ENCODE measurements around the gene CARS2. TPM values are rescaled to one million over a fixed set of nuclear protein-coding genes. Genes with fewer than 3 reads are reported as not detected.
A peak's percentile ranks its signal among the peaks of the same experiment; 100 is the strongest.
"Not testable (repeated sequence)": the region's sequence is repeated elsewhere in the genome, so short reads cannot be mapped to it uniquely, and the experiment has no call there.

CARS2 gene
- total RNA-seq, 2 donors from 2014 or later = 43.7 to 46.9 TPM

DNA sequence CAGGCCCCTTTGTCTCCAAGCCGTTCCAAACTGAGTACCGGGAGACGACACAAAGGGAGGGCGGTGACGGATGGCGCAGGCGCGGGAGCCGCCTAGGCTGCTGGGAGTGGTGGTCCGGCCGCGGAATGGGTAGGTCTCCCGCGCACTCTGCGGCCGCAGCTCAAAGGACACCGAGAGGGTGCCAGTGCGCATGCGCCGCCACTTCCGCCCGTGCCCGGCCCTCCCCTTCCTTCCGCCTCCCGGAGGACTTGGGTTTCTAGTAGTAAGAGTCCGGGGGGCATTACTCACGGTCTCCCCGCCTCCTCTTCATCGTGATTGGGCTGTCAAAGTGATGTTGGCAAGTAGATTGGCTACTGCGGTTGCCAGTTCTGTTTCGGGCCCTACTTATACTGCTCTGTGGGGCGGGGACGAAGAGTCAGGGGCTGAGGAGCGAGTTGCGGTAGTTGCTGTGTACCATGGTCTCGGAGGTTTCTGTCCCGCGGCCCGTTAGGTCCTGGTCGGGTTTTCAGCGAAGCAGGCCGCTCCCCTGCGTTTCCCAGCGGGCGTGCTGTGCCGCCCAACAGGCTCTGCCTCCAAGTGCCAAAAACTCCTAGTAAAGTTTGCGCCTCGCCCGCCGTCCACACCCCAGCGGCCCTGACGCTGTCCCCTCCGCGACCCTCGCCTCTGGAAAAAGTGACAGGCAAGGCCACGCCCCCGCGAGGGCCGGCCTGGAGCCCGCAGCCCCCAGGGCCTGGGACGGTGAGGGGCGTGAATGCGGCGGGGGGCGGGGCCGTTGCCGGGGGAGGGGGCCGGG, 7.1 kb upstream of the CARS2 start:
- DNase-seq (ENCODE audit: low spot score) = peak; percentile 100
- intact Hi-C loops (cut with DNase I) = loop anchor here in 1 of 2 donors (10.0 kb wide), 2 partner anchors 102 to 202 kb away; partner anchors contain the start of gene ANKRD10

DNA sequence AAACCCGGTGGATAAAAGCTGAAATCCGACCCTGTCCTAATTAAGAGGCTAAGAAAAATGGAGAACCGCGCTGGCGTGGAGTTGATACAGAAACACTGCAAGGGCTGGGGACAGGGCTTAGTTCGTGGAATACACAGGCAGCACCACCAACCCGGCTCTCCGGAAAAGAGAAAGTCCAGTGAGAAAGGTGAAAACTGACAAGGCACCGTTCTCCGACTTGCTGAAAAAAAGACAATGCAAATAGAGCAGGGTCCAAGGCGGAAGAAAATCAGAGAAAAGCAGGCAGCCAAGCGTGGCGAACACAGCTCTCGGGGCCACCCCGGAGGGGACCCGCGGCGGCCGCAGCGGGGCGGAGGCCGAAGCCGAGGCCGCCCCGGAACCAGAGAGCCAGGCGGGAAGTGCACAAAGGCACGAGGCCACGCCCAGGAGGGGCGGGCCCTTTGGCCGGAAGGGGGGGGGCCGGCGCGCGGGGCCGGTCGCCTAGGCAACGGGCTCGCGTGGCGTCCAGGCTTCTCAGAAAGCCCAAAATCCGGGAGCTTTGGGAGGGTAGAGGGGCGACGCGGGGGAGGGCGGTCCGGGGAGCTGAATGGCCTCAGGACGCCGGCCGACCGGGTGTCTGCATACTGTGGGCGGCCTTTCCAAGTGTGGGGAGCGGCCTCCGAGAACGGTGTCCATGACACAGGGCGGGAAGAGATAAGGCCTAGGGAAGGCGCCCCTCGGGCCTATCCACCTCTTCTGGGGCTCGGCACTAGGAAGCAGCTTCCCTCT, 6.3 kb upstream of the CARS2 start:
- intact Hi-C loops (cut with DNase I) = loop anchor here in 1 of 2 donors (10.0 kb wide), 2 partner anchors 103 to 203 kb away; partner anchors contain the start of gene ANKRD10
- DNase-seq (ENCODE audit: low spot score) = peak; percentile 96

DNA sequence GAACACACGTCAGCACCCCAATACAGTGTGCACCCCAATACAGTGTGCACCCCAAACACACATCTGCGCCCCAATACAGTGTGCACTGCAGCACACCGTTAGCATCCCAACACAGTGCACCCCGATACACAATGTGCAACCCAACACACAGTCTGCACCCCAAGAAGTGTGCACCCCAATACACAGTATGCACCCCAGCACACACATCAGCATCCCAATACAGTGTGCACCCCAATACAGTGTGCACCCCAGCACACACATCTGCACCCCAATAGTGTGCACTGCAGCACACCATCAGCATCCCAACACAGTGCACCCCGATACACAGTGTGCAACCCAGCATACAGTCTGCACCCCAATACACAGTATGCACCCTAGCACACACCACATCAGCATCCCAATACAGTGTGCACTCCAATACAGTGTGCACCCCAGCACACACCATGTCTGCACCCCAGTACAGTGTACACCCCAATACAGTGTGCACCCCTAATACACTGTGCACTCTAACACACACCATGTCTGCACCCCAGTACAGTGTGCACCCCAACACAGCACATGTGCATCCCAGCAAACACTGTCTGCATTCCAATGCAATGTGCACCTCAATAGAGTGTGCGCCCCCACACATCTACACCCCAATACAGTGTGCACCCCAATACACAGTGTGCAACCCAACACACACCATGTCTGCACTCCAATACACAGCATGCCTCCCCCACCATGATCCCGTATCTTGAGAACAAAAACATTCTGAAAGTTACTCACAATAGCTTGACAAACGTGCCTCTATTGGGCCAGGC, 855 bp upstream of the CARS2 start:
- no peak for DNase-seq (ENCODE audit: low spot score)
- intact Hi-C loops (cut with DNase I) = no loop called here

DNA sequence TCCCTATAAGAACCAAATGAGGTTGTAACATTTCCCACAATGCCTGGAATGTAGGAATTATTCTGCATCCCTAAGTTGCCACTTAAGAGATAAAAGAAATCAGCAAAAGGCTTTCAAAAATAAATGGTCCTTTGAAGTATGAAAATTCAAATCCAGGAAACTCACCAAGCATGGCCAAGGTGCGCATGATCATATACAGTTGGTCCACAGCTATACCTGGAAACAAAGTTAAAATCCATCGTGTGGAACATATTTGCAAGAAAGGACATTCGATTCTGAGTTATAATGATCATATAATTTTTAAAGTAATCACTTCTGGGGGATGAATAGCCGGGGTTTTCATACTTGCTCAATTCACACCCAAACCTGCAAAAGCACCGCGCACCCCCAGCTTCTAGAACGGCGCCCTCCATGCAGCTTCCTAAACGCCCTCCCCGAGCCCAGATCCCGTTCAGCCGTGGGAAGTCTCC, 525 bp downstream of the CARS2 start:
- DNase-seq (ENCODE audit: low spot score) = no peak
- intact Hi-C loops (cut with DNase I) = no loop called here

DNA sequence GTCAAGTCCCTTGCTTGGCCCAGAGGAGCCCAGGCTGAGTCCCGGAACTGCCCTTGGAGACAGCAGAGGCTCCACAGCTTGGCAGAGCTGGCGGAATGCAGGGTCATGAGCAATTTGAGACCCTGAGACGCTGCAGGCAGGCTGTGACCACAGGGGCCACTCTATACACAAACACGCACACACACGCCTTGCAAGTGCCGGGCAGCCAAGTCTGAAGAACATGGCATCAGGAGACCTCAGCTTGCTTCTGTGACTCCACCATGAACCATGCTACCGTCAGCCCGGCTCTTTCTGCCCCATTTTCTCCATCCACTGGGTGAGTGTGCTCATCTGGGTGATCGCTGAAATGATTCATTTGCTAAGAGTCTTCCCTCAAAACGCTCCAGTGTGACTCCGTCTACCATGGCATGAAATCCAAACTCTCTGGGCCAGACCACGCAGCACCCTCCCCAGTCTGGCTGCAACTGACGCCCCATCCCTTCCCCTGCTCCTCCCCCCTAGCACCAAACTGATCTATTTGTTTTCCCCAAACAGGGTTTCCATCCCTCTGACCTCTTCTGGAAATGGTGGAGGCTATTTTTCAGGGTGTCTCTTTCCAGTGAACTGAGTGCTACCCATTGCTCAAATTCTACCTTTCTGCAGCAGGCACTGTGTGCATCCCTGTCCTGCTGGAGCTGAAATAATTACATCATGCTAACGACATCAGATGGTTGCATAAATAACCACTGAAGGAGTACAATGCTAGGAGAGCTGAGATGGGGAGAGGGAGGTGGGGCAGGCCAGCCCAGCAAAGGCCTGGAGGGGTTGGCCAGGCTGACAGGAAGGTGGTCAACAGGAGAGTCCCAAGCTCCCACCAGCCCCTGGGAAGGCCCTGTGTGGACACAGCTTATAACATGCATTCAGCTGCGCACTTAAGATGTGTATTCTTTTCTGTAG, 3.1 kb downstream of the CARS2 start:
- no peak for DNase-seq (ENCODE audit: low spot score)
- intact Hi-C loops (cut with DNase I) = no loop called here

DNA sequence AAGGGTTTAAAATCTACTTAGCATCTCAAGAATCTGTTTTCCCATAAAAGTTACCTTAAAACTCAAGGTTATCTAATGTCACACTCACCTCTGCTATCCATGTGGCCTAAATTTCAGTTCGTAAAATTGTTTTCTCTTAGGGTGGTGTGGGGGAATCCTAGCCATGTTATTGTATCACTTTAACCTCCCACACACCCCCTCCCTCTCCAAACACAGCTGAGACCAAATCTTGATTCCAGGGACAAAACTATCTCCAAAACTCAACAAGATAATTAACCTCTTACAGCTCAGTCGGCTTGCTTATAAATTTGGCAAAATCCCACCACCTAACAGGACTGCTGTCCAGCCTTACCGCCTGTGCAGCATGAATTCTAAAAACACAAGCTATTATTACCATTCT, 3.8 kb downstream of the CARS2 start:
- intact Hi-C loops (cut with DNase I) = no loop called here
- DNase-seq (ENCODE audit: low spot score) = no peak

DNA sequence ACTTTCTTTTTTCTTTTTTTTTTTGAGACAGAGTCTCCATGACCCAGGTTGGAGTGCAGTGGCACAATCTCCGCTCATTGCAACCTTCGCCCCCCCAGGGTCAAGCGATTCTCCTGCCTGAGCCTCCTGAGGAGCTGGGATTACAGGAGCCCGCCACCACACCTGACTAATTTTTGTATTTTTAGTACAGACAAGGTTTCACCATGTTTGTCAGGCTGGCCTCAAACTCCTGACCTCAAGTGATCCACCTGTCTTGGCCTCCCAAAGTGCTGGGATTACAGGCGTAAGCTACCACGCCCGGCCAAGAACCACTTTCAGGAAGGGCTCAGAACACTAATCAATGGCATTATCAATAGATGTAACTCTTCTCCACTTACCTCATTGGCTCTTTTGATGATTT, 4.9 kb downstream of the CARS2 start:
- intact Hi-C loops (cut with DNase I); DNase-seq (ENCODE audit: low spot score): not testable (repeated sequence)

DNA sequence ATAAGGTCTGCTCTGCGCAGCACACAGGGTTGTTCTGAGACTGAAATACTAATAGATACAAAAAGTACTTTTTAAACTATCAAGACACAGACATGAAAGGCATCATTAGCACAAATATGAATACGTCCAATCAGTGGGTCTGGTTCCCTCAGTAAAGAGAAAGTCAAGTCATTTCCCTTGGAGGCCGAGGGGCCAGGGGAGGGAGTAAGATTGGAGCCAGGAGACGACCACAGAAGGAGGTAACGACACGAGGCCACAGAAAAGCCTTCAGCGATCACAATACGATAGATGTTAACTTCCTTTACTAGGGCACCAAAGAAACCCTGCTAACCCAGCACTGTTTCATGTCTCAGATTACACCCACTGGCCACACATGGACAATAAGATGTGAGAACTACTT, 5.3 kb downstream of the CARS2 start:
- DNase-seq (ENCODE audit: low spot score) = no peak
- intact Hi-C loops (cut with DNase I) = no loop called here

DNA sequence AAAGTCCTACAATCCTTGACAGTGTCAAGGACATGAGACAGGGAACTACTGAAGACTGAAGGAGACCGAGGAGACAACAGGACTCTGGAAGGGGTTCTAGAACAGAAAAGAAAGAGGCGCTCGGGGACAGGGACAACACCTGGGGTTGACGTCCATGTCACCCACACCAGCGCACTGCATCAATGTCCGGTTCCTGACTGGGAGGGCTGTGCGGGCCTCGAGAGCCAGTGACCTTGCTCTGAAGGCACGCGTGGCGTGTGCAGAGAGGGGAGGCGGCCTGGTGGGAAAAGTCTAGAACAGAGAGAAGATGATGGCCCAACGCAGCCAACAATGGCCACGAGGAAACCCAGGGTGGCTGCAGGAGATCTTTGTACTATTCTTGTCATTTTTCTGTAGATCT, 5.7 kb downstream of the CARS2 start:
- intact Hi-C loops (cut with DNase I) = no loop called here
- no peak for DNase-seq (ENCODE audit: low spot score)

DNA sequence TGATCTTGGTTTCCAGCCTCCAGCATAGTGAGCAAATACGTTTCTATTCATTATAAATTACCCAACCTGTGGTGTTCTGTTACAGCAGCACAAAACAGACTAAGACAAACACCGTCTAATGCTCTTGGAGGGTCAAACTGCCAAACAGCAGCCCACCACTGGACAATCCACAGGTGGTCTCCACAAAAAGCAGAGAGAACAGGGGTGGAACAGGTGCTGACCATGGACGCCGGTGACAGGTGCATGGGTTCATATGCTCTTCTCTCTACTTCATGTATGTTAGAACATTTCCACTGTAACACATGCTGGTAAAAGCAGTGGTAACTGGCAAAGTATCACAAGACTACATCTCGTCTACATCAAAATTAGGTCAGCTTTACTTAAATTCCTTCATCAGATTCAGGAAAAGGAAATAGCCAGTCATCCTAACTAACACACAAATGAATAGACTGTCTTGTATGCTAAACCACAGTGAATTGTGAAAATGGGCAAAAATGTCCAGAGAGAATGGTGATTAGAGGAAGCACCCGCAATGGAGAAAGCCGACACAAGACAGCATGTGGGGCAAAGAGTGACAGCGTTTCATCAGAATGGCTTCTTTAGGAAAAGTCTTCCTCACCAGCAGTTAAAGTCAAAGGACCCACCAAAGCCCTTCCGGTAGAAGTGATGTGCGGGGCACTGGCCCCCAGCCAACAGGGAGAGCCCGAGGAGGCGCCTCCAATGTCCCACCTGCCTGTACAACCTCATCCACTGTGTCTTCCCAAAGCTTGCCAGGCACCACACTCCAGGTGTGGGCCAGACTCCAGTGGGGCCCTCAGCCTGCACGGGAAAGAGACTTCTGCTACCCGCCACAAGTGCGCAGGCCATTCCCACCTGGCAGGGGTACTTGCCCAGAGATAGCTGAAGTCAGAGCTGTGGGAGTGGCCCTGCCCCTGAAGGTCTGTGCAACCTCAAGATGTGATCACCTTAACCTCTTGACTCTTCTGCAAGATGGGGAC, 6.5 kb downstream of the CARS2 start:
- no peak for DNase-seq (ENCODE audit: low spot score)
- intact Hi-C loops (cut with DNase I) = no loop called here

DNA sequence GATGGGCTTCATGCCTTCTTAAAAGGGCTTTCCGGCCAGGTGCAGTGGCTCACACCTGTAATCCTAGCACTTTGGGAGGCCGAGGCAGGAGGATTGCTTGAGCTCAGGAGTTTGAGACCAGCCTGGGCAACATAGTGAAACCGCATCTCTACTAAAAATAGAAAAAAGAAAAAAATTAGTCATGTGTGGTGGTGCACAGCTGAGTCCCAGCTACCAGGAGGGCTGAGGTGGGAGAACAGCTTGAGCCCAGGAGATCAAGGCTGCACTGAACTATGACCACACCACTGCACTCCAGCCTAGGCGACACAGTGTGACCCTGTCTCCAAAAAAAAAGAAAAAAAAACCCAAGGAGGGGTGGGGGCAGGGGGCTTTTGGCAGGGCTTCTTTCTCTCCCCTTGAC, 7.2 kb downstream of the CARS2 start:
- intact Hi-C loops (cut with DNase I) = no loop called here
- no peak for DNase-seq (ENCODE audit: low spot score)

DNA sequence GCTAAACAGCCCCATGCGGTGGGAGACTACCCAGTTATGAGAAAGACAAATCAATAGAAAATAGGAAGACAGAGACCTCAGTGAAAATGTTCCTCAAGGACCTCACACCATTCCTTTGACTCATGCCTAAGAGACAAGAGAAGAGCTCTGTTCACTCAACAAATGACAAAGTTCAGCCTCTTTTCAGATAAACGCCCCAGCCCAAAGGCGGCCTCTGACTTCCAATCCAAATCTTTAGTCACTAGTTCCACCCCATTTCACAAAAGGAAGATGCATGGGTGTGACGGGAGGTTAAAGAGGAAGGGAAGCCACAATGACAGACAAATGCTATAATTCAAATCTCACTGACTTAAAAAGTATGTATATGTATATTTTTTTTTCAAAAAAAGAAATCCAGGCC, 8.1 kb downstream of the CARS2 start:
- no peak for DNase-seq (ENCODE audit: low spot score)
- intact Hi-C loops (cut with DNase I) = no loop called here

DNA sequence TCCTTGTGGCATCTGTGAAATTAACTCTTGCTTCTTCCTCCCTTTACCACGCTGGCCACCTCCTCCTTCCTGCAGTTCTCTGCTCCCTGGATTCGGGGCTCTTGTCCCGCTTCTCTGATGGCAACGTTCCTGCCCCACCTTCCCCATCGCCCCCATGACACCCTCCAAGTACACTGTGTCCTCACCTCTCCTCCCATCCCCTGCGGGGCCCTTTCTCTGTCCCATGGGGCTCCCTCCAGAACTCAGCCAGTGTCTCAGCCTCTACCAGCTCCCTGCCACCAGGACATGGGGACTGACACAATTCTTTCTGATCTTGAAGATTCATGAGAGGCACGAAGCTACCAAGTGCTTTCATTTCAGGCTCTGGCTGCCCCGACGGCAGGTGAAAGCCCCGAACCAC, 9.1 kb downstream of the CARS2 start:
- DNase-seq (ENCODE audit: low spot score) = no peak
- intact Hi-C loops (cut with DNase I) = no loop called here

DNA sequence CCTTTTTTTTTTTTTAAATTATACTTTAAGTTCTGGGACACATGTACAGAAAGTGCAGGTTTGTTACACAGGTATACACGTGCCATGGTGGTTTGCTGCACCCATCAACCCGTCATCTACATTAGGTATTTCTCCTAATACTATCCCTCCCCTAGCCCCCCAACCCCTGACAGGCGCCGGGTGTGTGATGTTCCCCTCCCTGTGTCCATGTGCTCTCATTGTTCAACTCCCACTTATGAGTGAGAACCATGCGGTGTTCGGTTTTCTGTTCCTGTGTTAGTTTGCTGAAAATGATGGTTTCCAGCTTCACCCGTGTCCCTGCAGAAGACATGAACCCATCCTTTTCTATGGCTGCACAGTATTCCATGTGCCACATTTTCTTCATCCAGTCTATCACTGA, 10.1 kb downstream of the CARS2 start:
- intact Hi-C loops (cut with DNase I); DNase-seq (ENCODE audit: low spot score): not testable (repeated sequence)

DNA sequence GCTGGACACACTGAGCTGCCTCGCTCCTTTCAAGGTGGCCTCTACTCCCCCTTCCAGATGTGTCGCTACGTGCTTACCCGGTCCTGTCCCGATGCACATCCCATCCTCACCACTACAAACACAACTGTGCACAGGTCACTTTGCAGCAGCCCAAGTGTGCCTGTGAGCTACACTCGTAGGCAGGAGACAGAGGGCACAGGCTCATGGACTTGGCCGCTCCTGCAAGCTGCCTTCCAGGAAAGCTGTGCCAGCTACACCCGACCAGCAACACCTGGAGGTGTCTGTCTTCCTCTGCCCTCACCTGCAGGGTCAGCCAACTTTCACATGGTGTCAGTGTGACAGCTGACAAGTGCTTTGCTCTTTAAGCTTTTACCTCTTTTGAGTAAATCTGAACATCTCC, 15.4 kb downstream of the CARS2 start:
- intact Hi-C loops (cut with DNase I) = no loop called here
- DNase-seq (ENCODE audit: low spot score) = no peak

DNA sequence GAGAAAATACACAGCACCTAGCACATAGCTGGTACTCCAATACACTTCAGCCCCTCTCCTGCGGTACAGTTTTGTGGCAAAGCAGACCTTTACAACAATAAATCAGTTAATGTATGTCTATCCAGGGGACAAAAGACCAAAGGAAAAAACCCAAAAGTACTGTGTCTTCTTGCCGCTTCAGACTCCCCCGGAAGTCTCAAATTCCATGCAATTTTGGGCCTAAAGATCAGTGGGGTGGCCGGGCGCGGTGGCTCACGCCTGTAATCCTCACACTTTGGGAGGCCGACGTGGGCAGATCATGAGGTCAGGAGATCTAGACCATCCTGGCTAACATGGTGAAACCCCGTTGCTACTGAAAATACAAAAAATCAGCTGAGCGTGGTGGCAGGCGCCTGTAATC, 16.2 kb downstream of the CARS2 start:
- DNase-seq (ENCODE audit: low spot score) = no peak
- intact Hi-C loops (cut with DNase I) = loop anchor here in 1 of 2 donors (1.0 kb wide), 1 partner anchor 30 kb away; no protein-coding TSS in a partner anchor

DNA sequence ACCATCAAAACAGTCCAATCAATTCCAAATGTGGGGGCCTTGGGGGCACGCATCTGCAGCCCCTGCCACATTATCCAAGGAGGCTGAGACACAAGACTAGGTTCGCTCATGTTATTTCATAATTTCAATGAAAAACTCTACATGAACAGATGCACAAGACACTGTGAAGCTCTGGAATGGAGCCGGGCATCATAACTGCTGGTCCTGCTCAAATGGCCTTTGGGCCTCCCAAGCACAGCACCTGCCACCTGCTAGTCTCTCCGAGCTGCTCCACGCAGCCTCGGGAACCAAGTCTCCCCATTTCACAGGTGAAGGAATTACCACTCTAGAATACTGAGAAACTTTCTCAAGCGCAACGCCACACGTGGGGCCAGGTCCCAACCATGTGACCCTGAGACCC, 16.9 kb downstream of the CARS2 start:
- intact Hi-C loops (cut with DNase I) = loop anchor here in 1 of 2 donors (1.0 kb wide), 1 partner anchor 30 kb away; no protein-coding TSS in a partner anchor
- DNase-seq (ENCODE audit: low spot score) = no peak
